ENCODE results near the gene PLIN4. TPM values are rescaled to one million over a fixed set of nuclear protein-coding genes. Genes with fewer than 3 reads are reported as not detected.

Gene PLIN4
- total RNA-seq, 4 donors from 2014 or later: 1.3 to 6.6 (median 3.7) TPM

- TF ChIP-seq POLR2A (IDR thresholded peaks at IDR 0.05) (no peak), CTCF (IDR thresholded peaks at IDR 0.05) (no peak)
- intact Hi-C loops (cut with DNase I): loop anchor here (2.0 kb wide), 1 partner anchor 14 kb away; no protein-coding TSS in a partner anchor
- H3K9me3 ChIP-seq: no peaks in the 10 kb centered on the region
- peak overlapping the region; percentile 79 to 97 (median 83) for H3K4me3 ChIP-seq (replicated peaks in 1 of 3)
- no peak for DNase-seq
- peaks cover 5 to 19% of the 10 kb centered on the region in 2 donors for H3K36me3 ChIP-seq
- 24 to 45% methylated on average over 11 of the region's 25 CpGs for WGBS, 2 donors
- peak overlapping the region in 2 of 3 donors; percentile 30 to 40 for H3K27ac ChIP-seq
- H3K27me3 ChIP-seq: no peaks in the 10 kb centered on the region
- H3K4me1 ChIP-seq: peaks cover 20% of the 10 kb centered on the region in 2 donors
Measured at GRCh38 chr19:4473011-4473762, 45.1 kb downstream of the PLIN4 start.

DNA sequence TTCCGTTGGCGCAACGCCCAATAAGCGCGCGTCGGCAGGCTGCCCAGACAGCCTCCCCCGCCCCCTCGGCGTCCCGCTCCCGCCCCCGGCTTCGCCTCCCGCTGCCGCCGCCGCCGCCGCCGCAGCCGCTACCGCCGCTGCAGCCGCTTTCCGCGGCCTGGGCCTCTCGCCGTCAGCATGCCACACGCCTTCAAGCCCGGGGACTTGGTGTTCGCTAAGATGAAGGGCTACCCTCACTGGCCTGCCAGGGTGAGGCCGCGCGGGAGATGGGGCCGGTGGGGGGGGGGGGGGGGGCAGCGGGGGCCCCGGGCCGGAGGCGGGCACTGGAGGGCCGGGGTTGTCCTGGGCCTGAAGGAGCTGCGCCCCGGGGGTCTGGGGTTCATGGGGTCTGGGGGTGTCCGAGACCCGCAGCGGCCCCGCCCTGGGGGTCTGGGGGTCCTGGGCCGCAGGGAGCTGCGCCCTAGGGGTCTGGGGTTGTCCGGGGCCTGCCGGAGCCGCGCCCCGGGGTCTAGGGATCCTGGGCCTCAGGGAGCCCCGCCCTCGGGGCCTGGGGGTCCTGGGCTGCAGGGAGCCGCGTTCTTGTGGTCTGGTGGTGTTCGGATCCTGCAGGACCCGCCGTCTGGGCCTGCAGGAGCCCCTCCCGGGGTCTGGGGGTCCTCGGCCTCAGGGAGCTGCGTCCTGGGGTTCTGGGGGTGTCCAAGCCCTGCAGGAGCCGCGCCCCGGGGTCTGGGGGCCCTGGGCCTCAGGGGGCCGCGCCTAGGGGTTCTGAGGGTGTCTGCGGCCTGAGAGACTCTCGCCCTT is 45.9 kb downstream of the PLIN4 start, which contains the start of gene HDGFL2:
Gene HDGFL2 (plus strand): TSS at position 124 of the 801 bp plus-strand sequence. CDS start 54 bp downstream, at position 178.
- intact Hi-C loops (cut with DNase I): loop anchor here (2.0 kb wide), 1 partner anchor 14 kb away; no protein-coding TSS in a partner anchor
- WGBS, 2 donors: 1 to 14% methylated on average over 2 to 29 of the region's 71 CpGs
- H3K27ac ChIP-seq: peak within 1 kb of the TSS; percentile 53 to 63 (median 60)

DNA sequence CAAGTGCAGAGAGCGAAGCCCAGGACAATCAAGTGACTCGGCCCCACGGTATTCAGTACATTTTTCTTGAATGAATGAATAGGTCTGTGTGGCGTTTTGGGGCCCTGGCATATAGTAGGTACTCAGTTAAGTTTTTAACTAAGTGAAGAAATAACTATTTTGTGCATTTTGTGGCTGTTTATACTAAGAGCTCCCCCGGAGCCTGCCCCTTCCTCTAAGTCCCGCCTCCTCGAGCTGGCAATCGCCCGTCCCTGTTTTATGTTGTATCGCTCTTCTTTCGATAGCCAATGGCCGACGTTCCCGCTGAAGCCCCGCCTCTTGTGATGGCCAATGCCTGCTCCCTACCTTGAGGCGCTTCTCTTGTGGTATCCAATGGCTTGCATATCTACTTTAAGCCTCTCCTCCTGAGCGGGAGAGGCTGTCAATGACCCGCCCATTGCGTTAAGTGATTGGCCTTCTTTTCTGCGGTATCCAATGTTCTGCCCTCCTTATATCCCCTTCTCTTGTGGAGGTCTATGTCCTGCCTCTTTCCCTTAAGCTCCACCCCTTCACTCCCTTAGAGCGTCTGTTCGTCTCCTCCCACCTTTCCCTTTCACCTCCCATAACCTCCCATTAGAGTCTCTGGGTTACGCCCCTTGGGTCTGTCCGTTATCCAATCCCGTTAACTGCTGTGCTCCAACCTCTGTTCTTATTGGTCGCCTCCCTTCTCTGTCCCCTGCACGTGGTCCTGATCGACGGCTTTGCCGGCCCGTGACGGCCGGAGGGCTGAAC is 46.7 kb downstream of the PLIN4 start:
- no peak for TF ChIP-seq CTCF (IDR thresholded peaks at IDR 0.05)
- TF ChIP-seq POLR2A (IDR thresholded peaks at IDR 0.05): peak in 1 of 2 donors; percentile 62
- Histone ChIP-seq H3K27ac (peak overlapping the region; percentile 53 to 63 (median 60)), H3K4me1 (peaks cover 20% of the 10 kb centered on the region in 2 donors), H3K4me3 (replicated peaks in 1 of 3) (peak overlapping the region in 2 of 3 donors; percentile 27 to 97), H3K9me3 (no peaks in the 10 kb centered on the region), H3K36me3 (peaks cover 0 to 5% of the 10 kb centered on the region in 2 donors), H3K27me3 (no peaks in the 10 kb centered on the region)
- 1% methylated on average over 31 to 32 of the region's 33 CpGs for WGBS, 2 donors
- DNase-seq: peak; percentile 99
- intact Hi-C loops (cut with DNase I): loop anchor here (2.0 kb wide), 1 partner anchor 13 kb away; no protein-coding TSS in a partner anchor

More for the DNA sequence above, 45.9 kb downstream of the PLIN4 start, which contains the start of gene HDGFL2:
- peaks cover 20% of the 10 kb centered on the region in 2 donors for H3K4me1 ChIP-seq
- H3K4me3 ChIP-seq (replicated peaks in 1 of 3): peak within 1 kb of the TSS; percentile 79 to 97 (median 83)
- H3K9me3 ChIP-seq: no peaks in the 10 kb centered on the region
- no peak for DNase-seq
- TF ChIP-seq POLR2A (IDR thresholded peaks at IDR 0.05) (no peak), CTCF (IDR thresholded peaks at IDR 0.05) (no peak)
- H3K27me3 ChIP-seq: no peaks in the 10 kb centered on the region
- H3K36me3 ChIP-seq: peaks cover 5 to 12% of the 10 kb centered on the region in 2 donors

- 90 to 93% methylated on average over 3 of the region's 3 CpGs for WGBS, 2 donors
Measured at GRCh38 chr19:4467835-4468234, 50.5 kb downstream of the PLIN4 start.

More at GRCh38 chr19:4467835-4468234, 50.5 kb downstream of the PLIN4 start:
- TF ChIP-seq POLR2A (IDR thresholded peaks at IDR 0.05) (no peak), CTCF (IDR thresholded peaks at IDR 0.05) (no peak)
- intact Hi-C loops (cut with DNase I): no loop called here
- no peaks in the 10 kb centered on the region for H3K9me3 ChIP-seq
- H3K27ac ChIP-seq: no peak overlapping the region
- peaks cover 2 to 4% of the 10 kb centered on the region in 2 donors for H3K4me1 ChIP-seq
- H3K36me3 ChIP-seq: no peaks in the 10 kb centered on the region
- H3K4me3 ChIP-seq (replicated peaks in 1 of 3): no peak overlapping the region
- DNase-seq: no peak
- no peaks in the 10 kb centered on the region for H3K27me3 ChIP-seq
